Calu3 (cell line): ENCODE data around the gene EZR. TPM values are rescaled to one million over a fixed set of nuclear protein-coding genes. Genes with fewer than 3 reads are reported as not detected.
"Not testable (repeated sequence)": the region's sequence is repeated elsewhere in the genome, so short reads cannot be mapped to it uniquely, and the experiment has no call there.

ENCODE experiments used
- BruUV-seq: library from RNA; stranded (reverse); fragments of 400-500 nt; replicated peaks from 2 replicates; lab custom pipeline; 2021; lab: Mats Ljungman, UMichigan
- CTCF ChIA-PET: fragments of 300-600 bp; sonication (Branson Sonifier 250); formaldehyde crosslinking; loops from one replicate; lab custom pipeline; 2022; ENCODE audit warnings: antibody characterized with exemption; lab: Charles Lee
- DNase-seq: peaks from one replicate; pipeline ENCODE4 v3.0.0; 2022
- H3K27ac Mint-ChIP-seq: one replicate; pipeline ENCODE4 v1.8.0; 2022; ENCODE audit warnings: mixed read lengths; ENCODE audit not compliant: unreplicated experiment
- H3K27me3 Mint-ChIP-seq: one replicate; pipeline ENCODE4 v1.8.0; 2022; ENCODE audit warnings: mixed read lengths; ENCODE audit not compliant: unreplicated experiment
- H3K36me3 Mint-ChIP-seq: one replicate; pipeline ENCODE4 v1.8.0; 2022; ENCODE audit warnings: mild to moderate bottlenecking, moderate library complexity, mixed read lengths; ENCODE audit not compliant: insufficient read depth, unreplicated experiment
- H3K4me1 Mint-ChIP-seq: one replicate; pipeline ENCODE4 v1.8.0; 2022; ENCODE audit warnings: mild to moderate bottlenecking, low read depth, mixed read lengths; ENCODE audit not compliant: unreplicated experiment
- H3K4me3 Mint-ChIP-seq: one replicate; pipeline ENCODE4 v1.8.0; 2022; ENCODE audit warnings: mild to moderate bottlenecking, low read depth, moderate library complexity, mixed read lengths; ENCODE audit not compliant: unreplicated experiment
- H3K9me3 Mint-ChIP-seq: one replicate; pipeline ENCODE4 v1.8.0; 2022; ENCODE audit warnings: low read depth, mixed read lengths; ENCODE audit not compliant: unreplicated experiment
- intact Hi-C: fragments of 100-400 bp; cut with micrococcal nuclease; formaldehyde crosslinking; loops from one replicate; pipeline ENCODE4 v1.10.0; 2022; ENCODE audit not compliant: unreplicated experiment
- total RNA-seq: library from RNA; stranded (reverse); gene quantifications from 2 replicates; pipeline ENCODE4 v1.2.3, GENCODE V29; 2022
- TF ChIP-seq, protein P1 (sequence below): fragments of 200-600 bp; IDR thresholded peaks from one replicate; pipeline ENCODE4 v1.8.0; 2022; ENCODE audit warnings: antibody characterized with exemption; ENCODE audit not compliant: unreplicated experiment

Gene EZR
- total RNA-seq, 1 experiment from 2014 or later = 935 TPM

DNA sequence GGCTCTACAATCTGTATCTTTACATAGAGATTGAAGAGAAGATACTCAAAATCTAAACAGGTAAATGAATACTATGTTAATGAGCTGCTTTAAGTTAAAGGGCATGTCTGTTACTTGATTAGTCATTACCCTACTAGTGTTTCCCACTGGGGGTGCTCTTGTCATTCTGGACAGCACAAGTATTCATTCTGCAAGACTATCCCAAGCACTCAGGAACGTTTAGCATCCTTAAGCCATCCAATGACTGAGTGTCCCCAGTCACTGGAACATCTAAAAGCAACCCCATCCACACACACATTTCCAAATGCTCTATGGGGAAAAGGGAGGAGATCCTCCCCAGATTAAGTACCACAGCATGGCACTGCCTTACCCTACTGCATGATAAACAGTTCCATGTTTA, 25.7 kb downstream of the EZR start:
- Mint-ChIP-seq H3K36me3 (peaks cover 97% of the 10 kb centered on the region), H3K27ac (no peak overlapping the region), H3K4me3 (peak overlapping the region; percentile 50), H3K27me3 (no peaks in the 10 kb centered on the region), H3K9me3 (no peaks in the 10 kb centered on the region), H3K4me1 (peaks cover 94% of the 10 kb centered on the region)
- TF ChIP-seq, protein P1, sequence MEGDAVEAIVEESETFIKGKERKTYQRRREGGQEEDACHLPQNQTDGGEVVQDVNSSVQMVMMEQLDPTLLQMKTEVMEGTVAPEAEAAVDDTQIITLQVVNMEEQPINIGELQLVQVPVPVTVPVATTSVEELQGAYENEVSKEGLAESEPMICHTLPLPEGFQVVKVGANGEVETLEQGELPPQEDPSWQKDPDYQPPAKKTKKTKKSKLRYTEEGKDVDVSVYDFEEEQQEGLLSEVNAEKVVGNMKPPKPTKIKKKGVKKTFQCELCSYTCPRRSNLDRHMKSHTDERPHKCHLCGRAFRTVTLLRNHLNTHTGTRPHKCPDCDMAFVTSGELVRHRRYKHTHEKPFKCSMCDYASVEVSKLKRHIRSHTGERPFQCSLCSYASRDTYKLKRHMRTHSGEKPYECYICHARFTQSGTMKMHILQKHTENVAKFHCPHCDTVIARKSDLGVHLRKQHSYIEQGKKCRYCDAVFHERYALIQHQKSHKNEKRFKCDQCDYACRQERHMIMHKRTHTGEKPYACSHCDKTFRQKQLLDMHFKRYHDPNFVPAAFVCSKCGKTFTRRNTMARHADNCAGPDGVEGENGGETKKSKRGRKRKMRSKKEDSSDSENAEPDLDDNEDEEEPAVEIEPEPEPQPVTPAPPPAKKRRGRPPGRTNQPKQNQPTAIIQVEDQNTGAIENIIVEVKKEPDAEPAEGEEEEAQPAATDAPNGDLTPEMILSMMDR = peak; percentile 27
- CTCF ChIA-PET = interaction anchor here (1.0 to 2.1 kb wide), 6 partner anchors 10 to 178 kb away, joined by 3 to 8 read pairs (median 8); no protein-coding TSS in a partner anchor
- intact Hi-C loops = loop anchor here (5.0 kb wide), 1 partner anchor 86 kb away; no protein-coding TSS in a partner anchor
- BruUV-seq = no TSS peak
- no peak for DNase-seq

DNA sequence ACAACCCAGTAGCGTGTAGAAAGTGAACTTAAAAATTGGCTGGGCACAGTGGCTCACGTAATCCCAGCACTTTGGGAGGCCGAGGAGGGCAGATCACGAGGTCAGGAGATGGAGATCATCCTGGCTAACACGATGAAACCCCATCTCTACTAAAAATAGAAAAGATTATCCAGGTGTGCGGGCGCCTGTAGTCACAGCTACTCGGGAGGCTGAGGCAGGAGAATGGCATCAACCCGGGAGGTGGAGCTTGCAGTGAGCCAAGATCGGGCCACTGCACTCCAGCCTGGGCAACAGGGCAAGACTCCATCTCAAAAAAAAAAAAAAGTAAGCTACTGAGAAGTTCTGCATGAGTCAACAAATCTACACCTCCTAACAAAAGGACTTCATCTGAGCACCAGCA, 26.7 kb downstream of the EZR start:
- not testable (repeated sequence) for H3K9me3 Mint-ChIP-seq, H3K27me3 Mint-ChIP-seq, BruUV-seq, DNase-seq
- Mint-ChIP-seq H3K4me3 (peak overlapping the region; percentile 69), H3K36me3 (peaks cover 97% of the 10 kb centered on the region), H3K27ac (peak overlapping the region; percentile 90), H3K4me1 (peaks cover 94% of the 10 kb centered on the region)
- CTCF ChIA-PET = interaction anchor here (0.7 to 2.1 kb wide), 8 partner anchors 11 to 208 kb away, joined by 3 to 11 read pairs (median 8); no protein-coding TSS in a partner anchor
- intact Hi-C loops = loop anchor here (5.0 kb wide), 1 partner anchor 85 kb away; no protein-coding TSS in a partner anchor

DNA sequence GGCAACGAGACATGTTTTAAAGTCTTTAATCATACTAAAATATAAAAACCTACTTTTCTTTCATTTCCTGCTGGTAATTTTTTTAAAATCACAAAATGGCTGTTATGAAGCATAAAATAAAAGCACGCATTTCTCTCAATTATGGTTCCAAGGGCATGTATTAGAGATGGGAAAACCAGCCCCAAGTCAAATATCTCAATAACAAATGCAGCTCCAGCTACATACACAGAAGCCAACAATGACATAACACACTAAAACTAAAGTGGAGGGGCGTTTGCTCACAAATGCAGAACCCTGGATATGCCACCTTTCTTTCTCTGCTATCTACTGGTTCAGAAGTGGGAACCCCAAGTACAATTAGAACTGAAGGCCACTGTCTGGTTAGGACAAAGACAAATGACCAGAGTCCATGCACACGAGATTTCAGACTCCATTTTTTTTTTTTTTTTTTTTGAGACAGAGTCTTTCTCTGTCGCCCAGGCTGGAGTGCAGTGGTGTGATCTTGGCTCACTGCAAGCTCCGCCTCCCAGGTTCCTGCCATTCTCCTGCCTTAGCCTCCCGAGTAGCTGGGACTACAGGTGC, 27.8 kb downstream of the EZR start:
- CTCF ChIA-PET = interaction anchor here (0.9 to 2.1 kb wide), 4 partner anchors 12 to 75 kb away, joined by 3 to 11 read pairs (median 8); no protein-coding TSS in a partner anchor
- Mint-ChIP-seq H3K9me3 (no peaks in the 10 kb centered on the region), H3K27ac (peak overlapping the region; percentile 90), H3K4me1 (peaks cover 94% of the 10 kb centered on the region), H3K27me3 (no peaks in the 10 kb centered on the region), H3K4me3 (peak overlapping the region; percentile 69), H3K36me3 (peaks cover 97% of the 10 kb centered on the region)
- DNase-seq = no peak
- intact Hi-C loops = loop anchor here (5.0 kb wide), 1 partner anchor 84 kb away; no protein-coding TSS in a partner anchor
- TF ChIP-seq, protein P1 = no peak
- no TSS peak for BruUV-seq

DNA sequence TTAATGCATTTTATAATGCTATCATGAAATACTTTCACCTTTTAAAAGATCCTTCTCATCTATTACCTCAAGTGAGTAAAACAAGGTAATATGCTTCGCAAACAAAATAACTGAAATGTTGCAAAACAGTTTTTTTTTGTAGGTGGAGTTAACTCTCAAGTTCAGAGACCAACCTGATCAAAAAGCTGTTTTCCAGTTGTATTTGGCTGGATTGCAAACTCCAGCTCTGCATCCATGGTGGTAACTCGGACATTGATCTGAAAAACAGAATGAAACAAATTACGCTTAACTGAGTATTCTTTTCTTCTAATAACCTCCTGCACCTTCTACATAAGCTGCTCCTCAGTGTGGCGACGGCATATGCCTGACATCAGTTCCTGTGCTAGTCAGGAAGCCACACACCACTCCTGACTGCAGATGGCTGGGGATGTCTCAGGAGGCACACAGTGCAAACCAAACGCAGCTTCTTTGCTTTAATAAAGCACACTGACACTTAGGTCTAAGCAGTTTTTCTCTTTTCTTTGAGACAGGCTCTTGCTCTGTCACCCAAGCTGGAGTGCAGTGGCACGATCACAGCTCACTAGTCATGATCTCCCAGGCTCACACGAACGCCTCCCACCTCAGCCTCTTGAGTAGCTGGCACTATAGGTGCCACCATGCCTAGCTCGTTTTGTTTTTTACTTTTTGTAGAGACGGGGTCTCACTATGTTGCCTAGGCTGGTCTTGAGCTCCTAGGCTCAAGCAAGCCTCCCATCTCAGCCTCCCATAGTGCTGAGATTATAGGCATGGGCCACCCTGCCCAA, 29.9 kb downstream of the EZR start:
- Mint-ChIP-seq H3K4me1 (peaks cover 89% of the 10 kb centered on the region), H3K27ac (peak overlapping the region; percentile 90), H3K36me3 (peaks cover 97% of the 10 kb centered on the region), H3K27me3 (no peaks in the 10 kb centered on the region), H3K4me3 (peak overlapping the region; percentile 69), H3K9me3 (no peaks in the 10 kb centered on the region)
- TF ChIP-seq, protein P1 = no peak
- CTCF ChIA-PET = interaction anchor here (0.6 to 0.9 kb wide), 3 partner anchors 8 to 39 kb away, joined by 3 to 5 read pairs (median 4); no protein-coding TSS in a partner anchor
- intact Hi-C loops = no loop called here
- TSS peak; percentile 53 for BruUV-seq
- DNase-seq = no peak
